HS-27A (cell line): Measurements from ENCODE around the gene FLT3.
"Not testable (repeated sequence)": the region's sequence is repeated elsewhere in the genome, so short reads cannot be mapped to it uniquely, and the experiment has no call there.

ENCODE experiments used
- DNase-seq: peaks from one replicate; pipeline ENCODE4 v3.0.0-alpha.2; 2012; ENCODE audit warnings: low read depth, missing footprints

The FLT3 gene

DNA sequence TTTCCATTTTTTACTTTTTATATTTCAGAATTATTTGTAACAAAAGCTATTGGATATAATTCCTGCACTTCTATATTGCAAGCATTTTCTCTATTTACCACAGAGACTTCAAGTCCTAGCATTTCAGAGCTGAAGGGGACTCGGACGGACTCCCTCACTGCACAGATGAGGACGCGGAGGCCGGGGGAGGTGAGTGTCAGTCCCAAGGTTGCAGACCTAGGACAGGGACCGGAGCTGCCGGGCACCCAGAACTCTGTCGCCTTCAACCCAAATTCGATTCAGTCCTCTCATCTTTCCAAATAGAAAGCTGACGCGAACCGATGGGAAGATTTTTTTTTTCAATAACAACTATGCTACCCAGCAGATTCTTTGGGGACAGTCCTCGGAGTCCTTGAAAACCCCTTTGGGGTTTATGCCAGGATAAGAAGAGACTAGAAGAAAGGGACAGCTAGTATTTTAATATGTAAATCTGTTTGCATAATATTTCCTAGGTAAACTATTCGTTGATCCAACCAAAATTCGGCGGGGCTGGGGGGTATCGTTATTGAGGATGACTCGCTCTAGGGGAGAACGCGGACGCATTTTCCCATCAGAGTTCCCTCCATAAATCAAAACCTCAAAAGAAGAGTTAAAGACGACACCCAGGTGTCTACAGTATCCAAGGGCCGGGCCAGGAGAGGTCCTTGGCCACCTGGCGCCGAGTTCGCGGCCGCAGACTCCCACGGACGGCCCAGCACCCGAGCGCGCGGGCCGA, 803 bp downstream of the FLT3 start:
- no peak for DNase-seq

DNA sequence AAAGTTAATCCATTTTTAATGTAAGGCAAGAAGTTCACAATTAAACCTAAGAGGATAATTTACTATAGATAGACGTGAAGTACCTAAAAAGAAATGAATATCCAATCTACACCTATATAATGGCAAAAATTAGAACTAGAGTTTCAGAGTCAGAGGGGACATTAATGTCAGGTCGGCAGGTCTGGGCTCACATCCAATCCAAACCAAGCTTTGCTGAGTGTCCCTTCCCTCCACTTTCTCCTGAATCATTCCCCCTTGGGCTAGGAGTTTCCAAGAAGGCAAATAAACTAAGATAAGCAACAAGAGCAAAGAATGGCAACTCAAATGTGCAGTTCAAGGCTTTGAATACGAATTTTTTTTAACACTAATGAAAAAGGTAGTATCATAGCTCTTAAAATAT, 2.9 kb downstream of the FLT3 start:
- DNase-seq, result no peak

DNA sequence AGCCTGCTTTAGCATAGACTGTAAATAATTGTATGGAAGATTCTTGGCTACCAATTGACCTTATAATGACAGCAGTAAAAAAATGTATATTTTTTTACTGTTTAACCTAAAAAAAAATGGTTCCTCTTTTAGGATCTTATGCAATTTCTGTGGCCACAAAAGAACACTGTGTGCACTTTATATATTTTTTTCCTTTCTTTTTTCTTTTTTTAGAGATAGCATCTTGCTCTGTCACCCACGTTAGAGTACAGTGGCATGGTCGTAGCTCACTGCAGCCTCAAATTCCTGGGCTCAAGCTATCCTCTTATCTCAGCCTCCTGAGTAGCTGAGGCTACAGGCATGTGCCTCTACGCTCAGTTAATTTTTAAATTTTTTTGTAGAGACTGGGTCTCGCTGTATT, 6.1 kb downstream of the FLT3 start:
- no peak for DNase-seq

DNA sequence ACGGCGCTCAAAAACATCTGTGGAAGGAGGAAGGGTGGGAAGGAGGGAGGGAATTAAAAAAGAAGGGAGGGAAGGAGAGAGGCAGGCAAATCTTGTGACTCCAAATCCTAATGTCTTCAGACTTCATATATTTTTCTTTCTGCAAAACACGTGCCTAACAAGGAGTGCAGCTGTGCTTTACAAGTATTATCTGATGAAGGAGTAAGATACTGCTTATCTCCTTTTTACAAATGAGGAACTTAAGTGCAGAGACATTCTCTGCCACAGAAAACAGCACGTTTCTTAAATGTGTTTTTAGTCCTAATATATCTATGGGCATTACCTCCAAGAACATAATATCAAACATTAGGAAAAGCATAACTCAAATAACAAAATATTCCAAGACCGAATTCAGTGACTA, 6.5 kb downstream of the FLT3 start:
- no peak for DNase-seq

DNA sequence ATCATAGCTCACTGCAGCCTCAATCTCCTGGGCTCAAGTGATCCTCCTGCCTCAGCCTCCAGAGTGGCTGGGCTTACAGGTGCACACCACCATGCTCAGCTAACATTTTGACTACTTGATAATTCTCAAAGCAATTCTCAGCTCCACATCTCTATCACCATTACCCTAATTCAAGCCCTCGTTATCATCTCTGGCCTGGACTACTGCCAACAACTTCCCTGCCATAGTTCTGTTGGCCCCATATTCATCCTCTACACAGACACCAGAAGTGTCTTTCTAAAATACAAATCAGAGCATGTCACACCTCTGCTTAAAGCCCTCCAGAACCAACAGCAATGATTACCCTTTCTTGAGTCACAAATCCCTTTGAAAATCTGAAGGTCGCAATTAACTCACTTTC, 7.9 kb downstream of the FLT3 start:
- DNase-seq, result no peak

DNA sequence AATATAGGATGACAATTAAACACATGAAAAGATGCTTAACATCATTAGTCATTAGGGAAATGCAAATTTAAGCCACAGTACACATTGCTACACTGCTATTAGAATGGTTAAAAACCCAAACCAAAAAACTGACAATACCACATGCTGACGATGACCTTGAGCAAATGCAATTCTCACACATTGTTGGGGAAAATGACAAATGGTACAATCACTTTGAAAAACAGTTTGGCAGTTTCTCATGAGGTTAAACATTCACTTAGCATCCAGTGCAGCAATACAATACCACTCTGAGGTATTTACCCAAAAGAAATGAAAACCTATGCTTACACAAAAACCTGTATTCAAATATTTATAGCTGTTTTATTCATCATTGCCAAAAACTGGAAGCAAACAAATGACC, 11.3 kb downstream of the FLT3 start:
- DNase-seq, result no peak

DNA sequence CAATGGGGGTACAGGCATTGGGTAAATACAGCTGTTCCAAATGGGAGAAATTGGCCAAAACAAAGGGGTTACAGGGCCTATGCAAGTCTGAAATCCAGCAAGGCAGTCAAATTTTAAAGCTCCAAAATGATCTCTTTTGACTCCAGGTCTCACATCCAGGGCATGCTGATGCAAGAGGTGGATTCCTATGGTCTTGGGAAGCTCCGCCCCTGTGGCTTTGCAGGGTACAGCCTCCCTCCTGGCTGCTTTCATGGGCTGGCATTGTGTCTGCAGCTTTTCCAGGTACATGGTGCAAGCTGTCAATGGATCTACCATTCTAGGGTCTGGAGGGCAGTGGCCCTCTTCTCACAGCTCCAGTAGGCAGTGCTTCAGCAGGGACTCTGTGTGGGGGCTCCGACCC, 22.6 kb downstream of the FLT3 start:
- DNase-seq, result not testable (repeated sequence)

DNA sequence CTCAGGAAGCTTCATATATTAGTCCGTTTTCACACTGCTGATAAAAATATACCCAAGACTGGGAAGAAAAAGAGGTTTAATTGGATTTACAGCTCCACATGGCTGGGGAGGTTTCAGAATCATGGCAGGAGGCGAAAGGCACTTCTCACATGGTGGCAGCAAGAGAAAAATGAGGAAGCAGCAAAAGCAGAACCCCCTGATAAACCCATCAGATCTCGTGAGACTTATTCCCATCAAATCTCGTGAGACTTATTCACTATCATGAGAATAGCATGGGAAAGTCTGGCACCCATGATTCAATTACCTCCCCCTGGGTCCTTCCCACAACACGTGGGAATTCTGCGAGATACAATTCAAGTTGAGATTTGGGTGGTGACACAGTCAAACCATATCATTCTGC, 23.1 kb downstream of the FLT3 start:
- DNase-seq, result no peak

DNA sequence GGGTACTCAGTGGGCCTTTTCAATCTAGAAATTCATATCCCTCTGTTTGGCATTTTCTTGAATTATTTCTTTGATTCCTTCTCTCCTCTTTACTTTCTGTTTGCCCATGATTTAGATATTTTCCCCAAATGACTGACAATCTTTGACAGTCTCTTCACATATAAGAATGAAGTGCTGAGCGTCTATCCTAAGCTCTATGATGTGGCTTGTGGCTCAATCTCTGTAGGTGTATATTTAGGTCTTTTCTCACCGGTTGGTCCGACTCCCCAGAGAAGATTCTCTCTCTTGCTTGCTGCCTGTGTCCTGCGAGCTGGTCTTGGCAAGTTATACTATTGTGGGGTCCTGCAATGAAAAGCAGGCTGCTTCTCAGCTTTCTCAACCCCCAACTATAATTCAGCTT, 29.0 kb downstream of the FLT3 start:
- DNase-seq, result no peak

DNA sequence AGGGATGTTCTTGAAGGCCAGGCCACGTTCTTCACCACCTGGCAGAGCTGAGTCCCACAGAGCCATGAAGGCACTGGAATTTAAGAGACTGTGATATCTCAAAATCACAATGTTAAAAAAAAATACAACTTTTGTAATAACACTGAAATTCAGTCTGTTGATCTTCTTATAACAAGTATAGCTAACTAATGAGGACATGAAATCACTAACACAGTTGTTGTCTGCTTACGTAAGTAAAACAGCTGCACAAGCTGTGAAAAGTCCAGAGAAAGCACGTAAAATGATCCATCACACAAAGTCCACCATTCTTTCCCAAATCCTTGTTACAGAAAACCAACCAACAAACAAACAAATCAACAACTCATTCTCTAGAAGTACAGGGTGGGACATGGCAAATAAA, 32.9 kb downstream of the FLT3 start:
- DNase-seq, result no peak

DNA sequence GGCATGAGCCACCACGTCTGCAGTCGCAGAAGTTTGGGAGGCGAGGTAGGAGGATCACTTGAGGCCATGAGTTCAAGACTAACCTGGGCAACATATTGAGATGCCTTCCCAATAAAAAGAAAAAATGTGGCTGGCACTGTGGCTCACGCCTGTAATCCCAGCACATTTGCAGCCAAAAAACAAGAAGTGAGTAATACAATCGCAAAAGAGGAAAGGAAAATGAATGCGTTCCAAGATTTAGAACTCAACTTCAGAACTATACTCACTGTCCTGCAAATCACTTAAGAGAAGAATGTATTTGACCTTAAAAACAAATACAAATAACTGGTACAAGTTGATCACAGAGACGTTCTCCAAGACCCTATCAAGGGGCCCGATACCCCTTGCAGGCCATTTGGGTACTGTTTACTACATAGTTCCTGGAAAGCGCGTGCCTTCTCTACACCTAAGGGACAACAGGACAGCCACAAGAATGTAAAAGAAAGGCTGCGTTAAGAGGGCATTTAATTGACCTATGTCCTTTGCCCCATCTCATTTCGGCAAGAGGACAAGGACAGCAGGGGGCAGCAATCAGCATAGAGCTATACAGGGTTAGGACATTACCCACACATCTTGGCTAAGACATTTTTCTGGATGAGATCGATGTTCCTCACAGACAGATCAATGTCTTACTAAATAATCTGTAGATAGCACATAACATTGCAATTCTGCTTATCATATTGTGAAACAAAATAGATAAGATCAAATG, 41.3 kb downstream of the FLT3 start:
- no peak for DNase-seq

DNA sequence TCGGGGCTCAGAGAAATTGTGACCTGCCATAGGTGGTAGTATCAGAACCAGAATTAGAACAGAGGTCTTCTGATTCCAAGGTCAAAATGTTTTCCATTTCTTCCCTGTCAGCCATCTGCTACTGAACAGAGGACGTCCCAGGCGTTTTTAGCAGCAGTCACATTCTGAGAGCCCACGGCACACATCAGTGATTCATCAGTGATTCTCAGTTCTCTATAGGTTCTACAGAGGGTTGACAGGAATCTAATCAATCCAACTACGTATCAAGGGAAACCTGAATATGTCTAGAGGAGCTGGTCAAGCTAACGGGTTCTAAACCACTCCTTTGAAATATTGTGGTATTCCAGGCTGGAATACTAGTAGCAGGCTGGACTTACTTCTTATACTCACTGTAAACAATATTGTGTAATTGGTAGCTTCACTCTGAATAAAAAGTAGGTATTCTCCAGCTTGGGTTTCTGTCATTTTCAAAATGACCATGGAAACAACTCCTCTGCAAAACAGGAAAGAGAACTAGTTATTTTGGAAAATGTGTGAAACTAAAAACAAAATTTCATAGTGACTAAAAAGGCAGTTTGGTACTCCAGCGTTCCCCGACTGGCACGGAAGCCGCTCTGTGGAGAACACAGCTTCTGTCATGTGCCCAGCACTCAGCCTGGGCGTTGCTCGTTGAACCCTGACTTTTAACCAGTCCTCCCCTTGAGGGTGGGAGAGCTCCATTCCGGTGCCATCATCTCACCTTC, 43.2 kb downstream of the FLT3 start:
- DNase-seq, result no peak

DNA sequence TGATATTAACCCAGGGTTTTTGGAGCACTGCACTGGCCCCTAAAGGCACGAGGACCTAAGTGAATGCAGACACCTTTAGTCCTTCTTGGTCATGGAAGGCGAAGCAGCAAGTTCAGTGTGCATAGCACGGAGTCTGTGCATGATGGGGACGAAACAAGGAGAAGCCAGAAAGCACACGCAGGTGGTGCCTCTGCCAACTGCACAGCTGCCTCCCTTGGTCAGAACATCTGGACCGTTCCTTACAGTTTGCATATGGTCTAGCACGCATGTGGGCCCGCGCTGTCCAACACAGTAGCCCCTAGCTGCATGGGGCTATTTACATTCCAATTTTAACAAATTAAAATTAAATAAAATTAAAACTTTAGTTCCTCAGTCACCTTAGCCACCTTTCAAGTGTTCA, 44.0 kb downstream of the FLT3 start:
- no peak for DNase-seq

DNA sequence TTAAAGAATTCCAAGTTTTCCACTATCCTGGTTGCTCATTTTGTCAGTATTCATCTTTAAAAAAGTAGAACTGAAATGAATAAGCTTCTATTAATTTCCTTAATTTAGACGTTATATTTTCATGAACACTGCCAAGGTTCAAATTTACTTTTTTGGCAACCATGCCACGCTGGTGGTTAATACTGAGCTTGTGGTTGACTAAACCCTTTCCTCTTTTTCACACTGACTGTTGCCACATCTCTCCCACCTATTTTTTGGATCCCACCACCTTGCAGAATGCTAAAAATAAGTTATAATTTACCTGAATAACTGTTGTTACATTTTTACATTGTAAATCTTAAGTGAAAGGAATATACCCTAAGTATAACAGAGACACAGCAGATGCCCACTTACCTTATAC, 45.0 kb downstream of the FLT3 start:
- DNase-seq, result no peak

DNA sequence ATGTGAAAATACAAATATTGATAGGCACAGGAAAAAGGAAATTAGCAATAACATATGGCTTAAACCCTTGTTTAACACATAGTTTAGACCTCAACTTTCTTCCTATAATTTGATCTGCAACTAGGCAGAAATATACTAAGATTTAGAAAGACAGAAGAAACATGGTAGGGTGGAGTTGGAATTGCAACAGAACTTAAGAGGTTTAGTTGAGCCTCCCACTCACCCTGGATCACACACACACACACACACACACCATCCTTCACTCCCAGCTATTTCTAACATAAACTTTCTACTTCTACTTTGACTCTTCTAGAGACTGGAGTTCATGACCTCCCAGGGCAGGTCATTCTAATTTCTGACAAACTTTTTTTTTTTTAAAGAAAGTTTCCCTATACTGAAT, 47.4 kb downstream of the FLT3 start:
- no peak for DNase-seq

DNA sequence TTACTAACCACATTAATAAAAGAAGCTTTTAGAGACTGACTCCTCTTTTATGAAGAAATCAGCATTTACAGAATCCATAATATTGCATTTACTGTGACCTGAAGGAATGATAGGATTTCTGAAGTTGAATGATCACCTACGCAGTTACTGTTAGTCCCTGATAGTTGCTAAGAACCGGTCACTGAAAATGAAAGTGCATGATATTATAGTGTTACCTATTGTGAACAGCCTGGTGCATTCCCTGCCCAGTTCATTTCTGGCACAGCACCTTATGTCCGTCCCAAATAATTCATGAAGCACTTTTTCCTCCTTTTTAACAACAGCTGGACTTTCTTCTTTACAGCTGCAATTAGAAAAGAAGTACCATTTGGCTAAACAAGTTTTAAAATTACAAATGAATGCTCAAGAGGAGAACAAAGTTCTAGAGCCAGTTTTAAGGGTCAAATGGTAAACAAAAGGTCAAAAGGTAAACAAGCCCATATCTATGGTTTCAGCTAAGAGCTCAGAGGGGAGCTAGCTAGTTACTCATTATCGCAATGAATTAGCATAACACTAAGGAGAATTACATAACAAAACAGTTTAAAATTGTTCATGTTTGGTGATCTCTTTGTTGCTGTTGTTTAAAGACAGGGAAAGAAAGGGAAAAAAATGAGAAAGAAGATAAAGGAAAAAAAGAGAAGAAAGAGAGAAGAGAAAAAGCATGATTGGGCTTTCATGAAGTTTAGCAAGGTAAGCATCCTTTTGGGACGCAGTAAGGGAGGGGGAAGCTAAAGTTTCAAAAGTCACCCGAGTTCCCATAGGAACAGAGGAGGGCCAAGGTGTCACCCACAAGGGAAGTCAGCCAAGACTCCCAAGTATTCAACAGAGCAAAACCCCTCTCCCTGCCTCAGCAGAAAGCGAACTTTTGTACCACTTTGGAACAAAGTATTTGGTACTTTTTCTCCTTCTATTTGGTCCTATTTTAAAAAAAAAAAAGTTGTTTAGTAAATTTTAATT, 50.2 kb downstream of the FLT3 start:
- no peak for DNase-seq

DNA sequence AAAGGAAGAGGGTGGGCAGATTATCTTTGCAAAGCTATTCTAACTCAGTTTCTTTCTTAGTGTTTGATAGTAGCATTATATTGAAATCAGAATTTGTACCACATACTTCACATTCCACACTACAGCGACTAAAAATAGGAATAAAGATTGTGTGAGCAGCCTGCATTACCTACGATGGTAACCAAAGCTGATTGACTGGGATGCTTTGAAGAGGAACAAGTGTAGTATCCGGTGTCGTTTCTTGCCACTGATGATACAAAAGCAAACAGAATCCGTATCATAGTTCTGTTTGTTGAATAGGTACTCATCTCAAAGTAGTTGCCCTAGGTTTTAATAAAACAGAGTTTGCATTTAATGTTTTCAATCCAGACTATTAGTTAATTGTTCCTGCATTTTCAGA, 51.2 kb downstream of the FLT3 start:
- no peak for DNase-seq

DNA sequence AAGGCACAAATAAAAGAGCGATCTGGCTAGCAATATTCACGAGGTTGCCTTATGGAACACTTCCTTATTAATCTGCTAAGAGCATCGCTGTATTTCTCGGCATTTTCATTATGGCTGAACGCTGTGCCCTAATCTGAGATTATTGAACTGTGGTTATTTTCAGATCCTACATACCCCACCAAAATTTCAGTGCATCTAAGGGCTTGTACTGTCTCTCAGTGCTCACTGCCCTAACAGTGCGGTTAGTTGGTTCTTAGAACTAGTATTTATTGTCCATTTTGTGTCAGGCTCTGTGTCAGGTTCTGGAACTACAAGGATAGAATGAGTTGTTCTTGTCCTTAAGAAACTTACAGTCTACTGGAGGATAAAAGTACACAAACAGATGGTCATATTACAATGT, 51.6 kb downstream of the FLT3 start:
- no peak for DNase-seq

DNA sequence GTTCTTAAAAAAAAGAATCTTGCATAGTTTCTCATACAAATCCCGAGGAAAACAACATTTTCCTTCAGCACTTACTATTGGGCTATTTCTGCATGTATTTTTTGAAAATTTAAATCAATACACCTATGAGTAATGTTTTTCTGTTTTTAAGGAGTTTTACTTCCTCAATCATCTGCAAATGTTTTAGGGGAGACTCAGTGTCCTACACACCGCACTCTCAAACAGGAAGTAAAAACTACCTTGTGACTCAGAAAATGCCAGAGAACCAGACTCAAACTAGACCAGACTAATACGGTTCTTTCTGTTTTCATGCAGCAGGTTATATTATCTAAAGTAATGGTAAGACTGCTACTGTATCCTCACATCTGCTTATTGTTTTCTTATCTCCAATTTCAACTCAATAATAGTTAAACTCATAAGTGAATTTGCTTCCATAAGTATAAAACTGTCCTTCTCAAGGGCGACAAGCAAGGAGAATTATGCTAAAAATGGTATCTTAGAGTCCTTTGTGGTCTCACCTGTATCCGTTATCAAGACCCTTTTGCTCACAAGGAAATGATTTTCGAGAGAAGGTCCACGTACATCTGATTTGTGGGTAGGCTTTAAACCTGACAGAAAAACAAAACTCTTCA, 52.5 kb downstream of the FLT3 start:
- DNase-seq, result no peak

DNA sequence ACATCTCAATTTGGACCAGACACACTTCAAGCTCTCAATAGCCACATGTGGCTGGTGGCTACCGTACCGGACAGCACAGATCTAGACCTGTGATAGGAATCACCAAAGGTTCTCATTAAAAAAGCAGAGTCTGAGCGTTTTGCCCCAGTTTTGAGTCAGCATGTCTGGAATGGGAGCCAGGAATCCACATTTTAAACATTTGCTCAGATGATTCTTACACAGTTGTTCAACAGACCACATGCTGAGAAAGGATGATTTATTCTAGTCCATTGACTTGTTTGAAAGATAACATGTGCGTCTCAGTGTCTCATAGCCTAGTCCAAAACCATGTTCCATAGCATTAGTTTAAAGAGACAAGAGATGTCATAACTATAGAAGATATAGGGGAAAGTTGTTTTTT, 53.4 kb downstream of the FLT3 start:
- DNase-seq, result no peak

DNA sequence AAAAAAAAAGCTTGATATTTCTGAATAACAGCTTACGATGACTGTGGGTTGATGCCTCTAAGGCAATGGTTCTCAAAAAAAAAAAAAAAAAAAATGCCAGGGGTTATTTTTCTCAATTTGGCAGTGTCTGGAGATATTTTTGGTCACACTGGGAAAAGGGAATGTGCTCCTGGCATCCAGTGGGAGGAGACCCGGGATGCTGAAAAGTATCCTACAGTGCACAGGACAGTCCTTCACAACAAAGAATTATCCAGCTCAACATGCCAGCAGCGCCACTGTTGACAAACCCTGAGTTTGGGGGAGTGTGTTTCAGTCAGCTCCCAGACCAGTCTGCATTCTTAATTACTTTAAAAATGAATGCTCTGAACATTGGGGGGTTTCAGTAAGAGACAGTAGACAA, 54.5 kb downstream of the FLT3 start:
- no peak for DNase-seq
